Inflammatory macrophage treated with lipopolysaccharide for 4 hours (primary cell): ENCODE measurements around the gene POU2F3.
A peak's percentile ranks its signal among the peaks of the same experiment; 100 is the strongest.

Experiments used
- DNase-seq: peaks from one replicate; pipeline ENCODE4 v3.0.0-alpha.2; 2020

The POU2F3 gene

GRCh38 chr11:120210626-120211521 is 29.1 kb upstream of the POU2F3 start, which contains the start of gene OAF:
TSS of gene OAF (plus strand) at chr11:120211032. CDS start at chr11:120211280, 248 bp downstream.
- peak; percentile 62 for DNase-seq

GRCh38 chr11:120211522-120212258 is 28.2 kb upstream of the POU2F3 start:
- no peak for DNase-seq

DNA sequence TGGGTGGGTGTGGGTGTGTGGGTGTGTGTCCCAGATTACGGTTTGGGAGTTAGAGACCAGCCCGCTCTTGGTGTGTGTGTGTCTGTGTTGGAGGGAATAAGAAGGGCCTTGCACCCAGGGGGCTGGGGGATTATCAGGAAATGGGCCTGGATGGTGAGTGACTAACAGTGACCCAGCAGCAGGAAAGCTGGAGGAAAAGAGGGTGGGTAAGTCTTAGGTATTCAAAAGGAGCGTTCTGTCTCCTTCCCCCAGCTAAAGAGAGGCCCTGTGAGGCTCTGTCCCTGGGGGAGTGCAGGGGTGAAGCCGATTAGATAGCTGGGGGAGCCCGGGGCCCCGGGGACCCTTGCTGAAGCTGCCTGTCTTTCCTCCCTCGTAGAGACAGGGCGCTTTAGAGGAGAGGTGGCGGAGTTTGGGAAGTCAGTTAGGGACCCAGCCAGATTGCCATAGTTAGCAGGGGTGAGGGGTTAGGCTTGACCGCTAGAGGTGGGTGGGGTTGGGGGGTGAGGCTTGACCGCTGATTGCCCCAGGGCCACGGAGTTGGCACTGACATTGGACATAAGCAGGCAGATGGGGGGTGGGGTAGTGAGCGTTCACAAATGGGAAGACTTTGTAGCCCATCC is 27.6 kb upstream of the POU2F3 start:
- no peak for DNase-seq

DNA sequence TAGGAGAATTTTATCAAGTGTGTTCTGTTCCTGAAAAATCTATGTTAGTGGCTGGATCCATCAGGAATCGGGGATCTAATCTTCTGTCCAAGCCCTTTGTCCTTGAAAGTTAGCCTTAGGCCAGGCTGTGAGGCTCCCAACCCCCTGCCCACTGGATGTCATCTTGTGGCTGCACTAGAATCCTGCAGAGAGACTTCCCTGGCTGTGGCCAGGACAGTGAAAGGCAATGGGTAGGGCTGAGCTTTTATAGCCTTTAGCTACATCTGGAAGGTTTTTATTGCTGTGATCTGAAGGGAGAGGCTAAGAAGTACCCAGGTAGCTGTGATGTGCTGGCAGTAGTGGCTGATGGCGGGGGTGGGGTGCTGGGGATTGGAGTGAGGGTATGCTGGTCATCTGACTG is 27.0 kb upstream of the POU2F3 start:
- no peak for DNase-seq

DNA sequence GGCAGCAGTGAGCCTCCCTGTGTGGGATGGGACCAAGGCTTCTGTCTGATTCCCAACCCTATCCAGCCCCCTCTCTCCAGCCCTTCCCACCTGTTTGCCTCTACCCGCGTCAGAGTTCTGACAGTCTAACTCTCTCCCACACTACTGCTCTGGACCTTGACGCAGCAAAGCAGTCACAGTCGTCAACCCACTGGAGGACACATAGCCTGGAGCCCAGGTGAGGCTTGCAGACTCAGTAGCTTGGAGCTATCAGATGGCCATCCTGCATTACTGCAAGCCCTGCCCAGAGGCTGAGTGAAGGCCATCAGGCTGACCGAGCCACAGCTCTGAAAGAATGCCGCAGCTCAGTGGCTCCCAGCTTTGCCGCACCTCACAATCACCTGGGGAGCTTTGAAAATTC is 25.4 kb upstream of the POU2F3 start:
- DNase-seq: no peak

DNA sequence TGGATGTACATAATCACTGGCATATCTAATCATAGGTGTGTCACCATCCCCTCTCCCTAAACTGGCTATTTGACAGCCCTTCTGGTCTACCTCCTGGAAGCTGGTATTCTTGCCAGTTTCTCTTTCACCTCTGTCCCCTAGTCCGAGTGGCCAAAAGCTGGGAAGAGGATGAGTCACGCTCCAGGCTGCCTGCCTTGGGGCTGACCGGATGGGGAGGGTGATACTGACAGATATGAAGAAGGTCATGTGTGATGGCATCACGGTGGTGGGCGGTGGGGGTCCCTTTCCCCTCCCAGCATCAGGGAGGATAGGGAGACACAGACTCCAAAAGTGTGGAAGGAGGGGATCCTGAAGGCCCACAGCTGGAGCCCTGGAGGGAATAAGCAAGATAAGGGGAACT is 24.3 kb upstream of the POU2F3 start:
- no peak for DNase-seq

DNA sequence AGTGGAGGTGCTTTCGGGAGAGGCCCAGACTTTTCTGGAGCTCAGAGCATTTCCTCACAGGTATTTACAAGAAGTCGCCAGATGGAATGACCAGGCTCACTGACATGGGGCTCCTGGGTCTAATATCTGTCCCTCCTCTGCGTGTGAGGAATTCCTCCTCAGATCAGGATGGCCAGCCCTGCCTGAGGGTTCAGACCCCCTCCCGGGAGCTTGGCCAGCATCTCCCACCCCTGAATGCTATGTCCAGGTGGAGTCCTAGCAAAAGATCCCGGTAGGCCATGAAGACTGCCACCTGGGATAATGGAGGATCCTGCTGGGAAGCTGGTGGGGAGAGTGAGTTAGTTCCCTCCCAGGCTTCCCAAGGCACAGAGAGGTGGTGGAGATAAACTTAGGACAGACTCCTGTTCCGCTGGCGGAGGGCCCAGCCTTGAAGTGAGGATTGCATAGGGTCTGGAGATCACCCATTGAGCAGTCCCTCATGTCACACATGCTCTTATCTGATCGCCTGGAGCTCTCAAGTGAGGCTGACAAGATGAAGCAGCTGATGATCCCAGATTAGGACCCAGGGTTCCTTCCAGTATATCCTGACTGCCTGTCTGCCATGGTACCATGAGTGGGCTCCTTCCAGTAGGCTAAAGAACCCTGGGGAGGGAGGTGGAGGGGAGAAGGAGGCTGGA is 23.4 kb upstream of the POU2F3 start:
- DNase-seq: no peak

DNA sequence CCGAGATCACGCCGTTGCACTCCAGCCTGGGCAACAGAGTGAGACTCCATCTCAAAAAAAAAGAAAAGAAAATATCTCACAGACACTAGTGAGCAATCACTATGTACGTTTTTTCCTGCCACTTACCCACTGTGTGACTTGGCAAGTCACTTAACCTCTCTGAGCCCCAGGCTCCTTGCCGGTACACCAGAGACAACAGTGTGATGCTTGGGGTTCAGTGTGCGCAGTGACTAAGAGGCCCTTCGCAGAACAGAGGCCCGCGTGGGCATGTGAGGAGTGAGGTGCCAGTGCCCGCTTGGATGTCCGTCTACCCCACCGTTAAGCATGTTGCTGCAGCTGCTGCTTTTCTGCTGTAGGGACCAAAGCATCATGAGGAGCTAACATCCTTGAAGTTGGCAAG is 22.4 kb upstream of the POU2F3 start:
- no peak for DNase-seq

- no peak for DNase-seq
Observed at GRCh38 chr11:120217941-120218694, 21.8 kb upstream of the POU2F3 start.

- DNase-seq: no peak
Observed at GRCh38 chr11:120218695-120219033, 21.3 kb upstream of the POU2F3 start.

DNA sequence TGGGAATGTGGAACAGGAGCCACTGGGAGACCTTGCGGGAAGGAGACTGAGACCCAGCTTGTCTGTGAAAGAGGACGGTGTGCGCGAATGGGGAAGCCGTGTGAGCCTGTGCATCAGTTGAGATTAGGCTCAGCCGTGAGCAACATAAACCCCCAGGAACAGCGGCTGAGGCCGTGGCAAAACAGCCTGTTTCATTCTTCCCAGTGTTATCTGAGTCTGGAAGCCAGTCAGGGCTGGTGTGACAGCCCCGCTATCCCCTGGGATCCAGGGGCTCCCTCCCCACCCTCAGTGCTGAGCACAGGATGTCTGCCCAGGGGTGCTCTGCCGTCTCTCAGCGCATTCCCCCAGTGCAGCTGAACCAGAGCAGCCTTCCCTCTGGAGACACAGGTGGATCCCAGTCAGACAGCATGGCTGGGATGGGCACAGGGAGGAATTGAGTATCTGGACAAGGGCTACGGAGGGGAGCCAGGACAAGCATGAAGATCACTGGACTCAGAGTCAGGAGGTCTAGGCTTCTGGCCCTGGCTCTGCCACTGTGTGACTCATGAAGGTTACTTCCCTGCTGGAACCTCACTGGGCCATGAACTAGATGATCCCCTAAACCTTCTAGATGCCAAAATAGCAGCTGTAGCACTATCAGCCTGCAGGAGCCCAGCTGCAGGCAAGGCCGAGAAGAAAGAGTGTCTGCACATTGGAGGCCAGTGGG is 20.6 kb upstream of the POU2F3 start:
- DNase-seq: no peak

DNA sequence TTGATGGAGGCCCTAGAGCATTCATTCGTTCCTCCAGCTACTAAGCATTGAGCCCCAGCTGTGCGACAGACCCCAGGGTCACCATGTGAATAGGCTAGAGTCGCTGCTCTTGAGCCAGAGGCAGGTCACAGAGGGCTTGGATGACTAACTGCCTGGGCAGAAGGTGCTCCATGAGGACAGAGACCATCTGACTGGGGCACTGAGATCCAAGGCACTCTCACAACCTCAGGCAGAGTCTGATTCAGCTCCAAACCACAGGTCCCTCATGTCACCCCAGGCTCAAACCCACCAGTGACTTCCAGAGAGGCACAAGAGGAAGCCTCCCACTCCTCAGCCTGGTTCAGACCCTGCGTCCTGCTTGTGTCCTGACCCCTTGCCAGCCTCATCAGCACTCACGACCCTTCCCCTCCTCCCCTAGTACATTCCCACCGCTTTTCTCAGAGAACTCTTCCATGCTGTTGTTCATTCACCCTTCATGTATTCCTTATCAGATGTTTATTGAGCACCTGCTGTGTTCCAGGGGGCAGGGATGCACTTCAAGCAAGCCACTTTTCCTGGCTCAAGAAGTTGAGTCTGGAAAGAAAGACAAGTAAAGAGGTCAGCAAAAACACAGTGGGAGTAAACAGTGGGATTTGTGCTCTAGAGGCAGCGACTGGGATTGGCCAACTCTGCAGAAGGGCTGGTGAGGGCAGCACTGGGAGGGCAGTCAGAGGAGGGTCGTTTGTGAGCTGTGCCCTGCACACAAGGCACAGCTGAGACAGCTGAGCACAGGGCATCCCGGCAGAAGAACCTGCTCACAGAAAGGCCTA is 19.8 kb upstream of the POU2F3 start:
- no peak for DNase-seq

GRCh38 chr11:120220747-120221037 is 19.2 kb upstream of the POU2F3 start:
- no peak for DNase-seq

DNA sequence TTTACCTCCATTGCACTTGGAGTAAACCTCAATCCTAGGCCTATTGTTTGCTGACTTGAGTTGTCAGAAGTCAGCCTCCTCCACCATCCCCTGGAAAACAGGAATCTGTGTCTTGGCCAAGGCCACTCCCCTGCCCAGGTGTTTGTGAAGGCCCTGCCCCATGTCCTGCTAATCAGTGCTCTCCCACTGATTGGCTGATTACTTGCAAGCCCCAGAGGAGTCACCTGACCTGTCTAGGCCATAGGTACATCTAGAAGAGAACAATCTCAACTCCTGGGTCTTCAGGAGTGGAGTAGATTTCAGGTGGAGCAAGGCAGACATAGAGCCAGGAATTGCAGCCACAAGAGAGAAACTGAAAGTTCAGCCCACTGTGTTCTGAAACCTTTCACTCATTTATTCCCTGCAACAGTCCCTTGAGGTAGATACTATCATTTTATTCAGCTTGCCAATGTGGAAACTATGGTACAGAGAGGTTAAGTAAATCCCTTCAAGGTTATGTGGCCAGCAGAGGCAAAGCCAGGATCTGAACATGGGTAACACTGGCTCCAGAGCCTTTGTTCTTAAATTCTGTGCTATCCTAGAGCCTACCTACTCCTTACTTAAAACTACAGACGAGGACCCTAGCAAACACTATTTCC is 18.7 kb upstream of the POU2F3 start:
- no peak for DNase-seq

- DNase-seq: no peak
Observed at GRCh38 chr11:120222916-120223315, 17.0 kb upstream of the POU2F3 start.

- no peak for DNase-seq
Observed at GRCh38 chr11:120223793-120224192, 16.1 kb upstream of the POU2F3 start.

DNA sequence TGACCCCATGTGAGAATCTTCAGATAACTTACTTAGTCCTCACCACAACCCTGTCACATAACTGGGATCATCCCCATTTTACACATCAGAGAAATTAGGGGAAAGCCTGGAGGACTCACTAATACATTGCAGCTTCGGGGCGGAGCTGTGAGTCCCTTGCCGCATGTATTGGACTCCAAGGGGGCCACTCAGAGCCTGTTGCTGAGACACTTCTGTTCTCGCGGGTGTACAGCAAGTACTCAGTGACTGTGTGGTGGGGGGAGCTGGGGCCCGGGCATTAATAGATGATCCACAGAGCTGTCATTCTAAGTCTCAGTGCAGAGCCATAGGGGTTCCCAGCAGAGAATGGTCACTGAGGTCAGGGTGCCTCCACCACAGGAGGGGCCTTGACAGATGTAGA is 15.6 kb upstream of the POU2F3 start:
- DNase-seq: no peak

DNA sequence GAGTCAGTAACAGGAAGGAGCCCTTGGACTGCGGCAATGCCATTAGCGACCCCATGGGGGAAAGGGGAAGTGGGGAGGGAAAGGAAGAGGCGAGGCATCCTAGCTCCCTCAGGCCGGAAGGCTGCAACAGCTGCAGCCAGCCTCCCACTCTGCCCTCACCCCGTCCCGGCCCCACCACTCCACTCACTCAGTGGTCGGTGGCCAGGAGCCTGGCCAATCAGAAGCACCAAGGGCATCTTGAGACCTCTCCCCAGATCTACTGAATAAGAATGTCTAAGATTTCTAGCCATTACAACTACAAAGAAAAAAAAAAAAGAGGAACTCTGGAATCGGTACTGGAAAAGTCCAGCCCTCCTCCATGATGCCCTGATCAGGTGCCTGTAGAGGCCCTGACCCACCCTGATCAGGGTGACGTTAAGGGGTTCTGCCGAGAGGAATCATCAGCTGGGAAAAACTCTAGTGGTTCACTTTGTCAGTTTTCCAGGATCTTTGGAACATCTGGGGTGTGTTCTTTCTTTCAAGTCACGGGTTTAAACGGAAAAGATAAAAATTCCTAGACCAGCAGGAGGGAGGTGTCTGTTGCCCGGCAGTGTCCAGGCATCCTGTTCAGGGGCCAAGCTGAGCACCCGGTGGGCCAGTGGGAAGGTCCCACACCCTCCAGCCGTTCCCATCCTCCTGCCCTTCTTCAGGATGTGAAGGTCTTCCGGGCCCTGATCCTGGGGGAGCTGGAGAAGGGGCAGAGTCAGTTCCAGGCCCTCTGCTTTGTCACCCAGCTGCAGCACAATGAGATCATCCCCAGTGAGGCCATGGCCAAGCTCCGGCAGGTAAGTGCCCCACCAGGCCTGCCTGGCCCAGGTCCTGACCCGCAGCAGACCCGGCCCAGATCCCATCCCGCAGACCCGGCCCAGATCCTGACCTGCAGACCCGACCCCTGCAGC is 14.7 kb upstream of the POU2F3 start:
- DNase-seq: peak; percentile 65

DNA sequence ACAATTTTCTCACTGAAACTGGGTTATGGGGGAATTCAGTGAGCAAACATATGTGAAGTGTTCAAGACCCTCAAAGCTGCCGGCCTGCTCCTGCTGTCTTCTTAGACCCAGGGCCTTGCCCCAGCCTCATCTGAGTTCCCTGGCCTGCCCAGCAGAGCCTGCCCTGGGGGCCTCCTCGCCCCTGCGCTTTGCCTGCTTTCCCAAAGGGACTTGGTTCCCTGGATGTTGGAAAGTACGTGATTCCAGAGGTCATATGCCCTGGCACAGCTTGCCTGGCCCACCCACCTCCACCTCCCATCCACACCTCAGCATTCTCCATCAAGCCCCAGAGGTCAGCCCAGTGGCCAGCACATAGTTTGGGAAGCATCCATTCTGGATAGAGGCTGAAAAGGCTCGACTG is 13.7 kb upstream of the POU2F3 start:
- DNase-seq: no peak
